T47D (cell line): Measurements from ENCODE around the gene MMS22L.
"Not testable (repeated sequence)": the region's sequence is repeated elsewhere in the genome, so short reads cannot be mapped to it uniquely, and the experiment has no call there.

Experiments used
- DNase-seq, 2 experiments: peaks; one replicate each; pipeline versions ENCODE4 v3.0.0 to v3.0.0-alpha.2; 2011 to 2012; ENCODE audit warnings: low read depth in 1 of 2, low spot score in 1 of 2
- JUND ChIP-seq: IDR thresholded peaks from 2 replicates; pipeline ENCODE4 v1.6.1; 2012; ENCODE audit warnings: low read depth
- in situ Hi-C: cut with HindIII; loops from 2 replicates; pipeline ENCODE4 v1.10.0; 2016; ENCODE audit warnings: low sequenced_read_pairs, low pct_unique_long_range_greater_than_20kb

Gene MMS22L

GRCh38 chr6:97207383-97207782, 75.6 kb downstream of the MMS22L start:
- in situ Hi-C loops, result no loop called here
- no peak for TF ChIP-seq JUND
- no peak for DNase-seq

- TF ChIP-seq JUND, result no peak
- no peak for DNase-seq
- in situ Hi-C loops, result no loop called here
These were observed 77.0 kb downstream of the MMS22L start for GRCh38 chr6:97205966-97206365.

GRCh38 chr6:97203343-97203742, 79.7 kb downstream of the MMS22L start:
- no peak for TF ChIP-seq JUND
- in situ Hi-C loops, result no loop called here

GRCh38 chr6:97198046-97198565, 84.9 kb downstream of the MMS22L start:
- in situ Hi-C loops, result no loop called here
- no peak for DNase-seq
- no peak for TF ChIP-seq JUND

More at GRCh38 chr6:97203343-97203742, 79.7 kb downstream of the MMS22L start:
- DNase-seq, result no peak

- no peak for DNase-seq
These were observed 87.9 kb downstream of the MMS22L start for GRCh38 chr6:97195117-97195516.

GRCh38 chr6:97189767-97190166, 93.2 kb downstream of the MMS22L start:
- in situ Hi-C loops, result no loop called here
- TF ChIP-seq JUND, result no peak
- no peak for DNase-seq

More at GRCh38 chr6:97195117-97195516, 87.9 kb downstream of the MMS22L start:
- in situ Hi-C loops, result no loop called here
- no peak for TF ChIP-seq JUND

GRCh38 chr6:97187951-97188350, 95.1 kb downstream of the MMS22L start:
- TF ChIP-seq JUND, result no peak
- no peak for DNase-seq
- in situ Hi-C loops, result no loop called here

- in situ Hi-C loops, result no loop called here
- DNase-seq, result peak; percentile 9 to 70
- no peak for TF ChIP-seq JUND
These were observed 96.5 kb downstream of the MMS22L start for GRCh38 chr6:97186416-97186999.

GRCh38 chr6:97177905-97178304, 105.1 kb downstream of the MMS22L start:
- TF ChIP-seq JUND, result no peak
- DNase-seq, result no peak
- in situ Hi-C loops, result no loop called here

- no peak for TF ChIP-seq JUND
- in situ Hi-C loops, result no loop called here
- DNase-seq, result no peak
These were observed 106.5 kb downstream of the MMS22L start for GRCh38 chr6:97176468-97176867.

GRCh38 chr6:97175806-97176205, 107.2 kb downstream of the MMS22L start:
- DNase-seq, result no peak
- in situ Hi-C loops, result no loop called here

GRCh38 chr6:97174471-97174870, 108.5 kb downstream of the MMS22L start:
- no peak for TF ChIP-seq JUND
- in situ Hi-C loops, result no loop called here
- DNase-seq, result no peak

More at GRCh38 chr6:97175806-97176205, 107.2 kb downstream of the MMS22L start:
- TF ChIP-seq JUND, result no peak

GRCh38 chr6:97160280-97160679, 122.7 kb downstream of the MMS22L start:
- in situ Hi-C loops, result no loop called here
- no peak for TF ChIP-seq JUND

GRCh38 chr6:97155447-97155846, 127.6 kb downstream of the MMS22L start:
- in situ Hi-C loops, DNase-seq: not testable (repeated sequence)

More at GRCh38 chr6:97160280-97160679, 122.7 kb downstream of the MMS22L start:
- DNase-seq, result no peak
